KBM-7 (cell line): Measurements from ENCODE around the gene LAMB4.
A peak's percentile ranks its signal among the peaks of the same experiment; 100 is the strongest.

Experiments used
- DNase-seq: peaks from one replicate; pipeline ENCODE4 v3.0.0-alpha.2; 2015
- in situ Hi-C: fragments of 300-500 bp; cut with MboI; formaldehyde crosslinking; loops from 2 replicates; pipeline ENCODE4 v1.14.3; 2020; ENCODE audit warnings: low sequenced_read_pairs, low pct_unique_long_range_greater_than_20kb, mixed read lengths

Gene LAMB4

DNA sequence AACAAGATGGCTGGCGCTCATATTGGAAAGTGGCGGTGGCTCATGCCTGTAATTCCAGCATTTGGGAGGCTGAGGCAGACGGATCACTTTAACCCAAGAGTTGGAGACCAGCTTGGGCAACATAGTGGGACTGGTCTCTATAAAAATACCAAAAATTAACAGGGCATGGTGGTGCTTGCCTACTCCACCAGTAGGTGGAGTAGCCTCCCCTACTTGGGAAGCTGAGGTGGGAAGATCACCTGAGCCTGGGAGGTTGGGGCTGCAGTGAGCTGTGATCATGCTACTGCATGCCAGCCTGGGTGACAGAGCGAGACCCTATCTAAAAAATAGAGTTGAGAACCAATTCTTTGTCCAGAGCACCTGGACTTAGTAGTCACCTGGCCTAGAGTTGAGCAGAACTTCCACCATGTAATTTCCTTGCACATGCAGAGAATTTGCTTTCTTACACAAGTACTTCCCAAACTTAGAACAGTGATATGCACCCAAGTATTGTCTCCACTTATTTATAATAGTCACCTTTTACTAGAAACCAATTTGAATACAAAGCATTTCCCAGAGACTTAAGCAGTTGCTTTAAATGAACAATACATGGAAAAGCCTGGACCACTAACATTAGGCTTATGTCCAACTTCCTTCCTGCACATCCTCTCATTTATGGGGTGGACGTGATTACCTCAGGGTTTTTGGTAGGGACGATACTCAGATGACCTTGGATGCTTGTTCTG is 15.9 kb downstream of the LAMB4 start:
- in situ Hi-C loops: no loop called here

DNA sequence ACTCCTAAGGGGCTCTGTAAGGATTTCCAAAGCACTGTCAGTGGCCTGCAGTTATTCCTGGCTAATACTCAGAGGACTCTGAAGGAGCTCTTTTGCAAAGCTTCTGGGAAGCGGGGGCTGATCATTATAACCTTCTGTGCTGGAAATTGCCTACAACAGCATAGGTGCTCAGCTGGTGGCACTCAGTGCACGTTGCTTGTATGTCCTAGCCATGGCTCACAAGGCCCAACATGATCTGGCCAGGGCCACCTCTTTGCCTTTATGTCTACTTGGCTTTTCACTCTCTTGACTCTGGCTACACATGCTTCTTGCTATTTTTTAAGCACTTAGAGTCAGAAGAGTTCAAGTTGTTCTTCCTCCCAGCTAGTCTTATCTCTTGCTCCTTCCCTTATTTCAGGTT is 17.5 kb downstream of the LAMB4 start:
- DNase-seq: no peak
- in situ Hi-C loops: no loop called here

More for the DNA sequence above, 15.9 kb downstream of the LAMB4 start:
- DNase-seq: peak; percentile 65

DNA sequence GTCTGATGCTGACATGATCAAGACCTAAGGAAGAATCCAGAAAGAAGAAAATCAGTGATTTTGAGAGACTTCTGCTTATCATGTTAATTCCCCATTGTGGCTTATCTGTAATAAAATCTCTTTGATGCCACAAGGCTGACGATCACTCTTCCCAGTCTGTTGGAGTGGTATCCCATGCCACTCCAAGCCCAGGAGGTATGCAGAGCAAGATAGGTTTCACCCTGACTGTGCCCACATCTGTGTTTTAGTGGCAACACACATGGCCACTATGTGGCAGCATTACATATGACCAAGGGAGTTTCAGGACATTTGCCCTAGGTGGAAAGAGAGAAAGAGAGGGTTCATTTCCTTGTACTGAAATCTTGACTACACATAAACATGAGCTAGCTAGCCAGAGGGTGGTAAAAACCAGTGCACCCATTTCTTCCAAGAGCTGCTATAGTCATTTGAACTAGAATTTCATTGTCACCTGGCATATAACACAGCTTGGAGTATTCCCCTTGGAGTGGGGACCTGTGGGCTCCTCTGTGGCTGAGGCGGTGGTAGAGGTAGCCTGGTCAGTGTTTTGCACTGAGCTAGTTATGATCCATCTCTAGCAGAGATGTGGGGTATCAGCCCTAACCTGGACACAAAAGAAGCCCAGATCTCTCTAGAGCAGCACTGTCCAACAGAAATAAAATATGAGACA is 20.8 kb downstream of the LAMB4 start:
- in situ Hi-C loops: no loop called here

DNA sequence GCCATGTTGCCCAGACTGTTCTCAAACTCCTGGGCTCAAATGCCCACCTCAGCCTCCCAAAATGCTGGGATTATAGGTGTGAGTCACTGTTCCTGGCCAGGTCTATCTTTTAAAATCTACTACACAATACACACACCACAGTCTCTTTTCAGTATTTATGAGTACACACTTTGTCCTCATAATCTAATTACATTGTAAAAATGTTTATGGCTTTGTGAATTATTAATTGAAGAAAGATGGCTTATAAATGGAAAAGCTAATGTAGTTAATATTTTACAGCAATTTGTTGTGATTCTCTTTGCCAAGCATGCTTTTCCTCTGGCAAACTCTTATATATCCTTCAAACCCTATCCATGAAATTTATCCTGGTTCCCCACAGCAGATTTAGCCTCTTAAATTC is 22.0 kb downstream of the LAMB4 start:
- in situ Hi-C loops: no loop called here

More for the DNA sequence above, 20.8 kb downstream of the LAMB4 start:
- peak; percentile 49 for DNase-seq

DNA sequence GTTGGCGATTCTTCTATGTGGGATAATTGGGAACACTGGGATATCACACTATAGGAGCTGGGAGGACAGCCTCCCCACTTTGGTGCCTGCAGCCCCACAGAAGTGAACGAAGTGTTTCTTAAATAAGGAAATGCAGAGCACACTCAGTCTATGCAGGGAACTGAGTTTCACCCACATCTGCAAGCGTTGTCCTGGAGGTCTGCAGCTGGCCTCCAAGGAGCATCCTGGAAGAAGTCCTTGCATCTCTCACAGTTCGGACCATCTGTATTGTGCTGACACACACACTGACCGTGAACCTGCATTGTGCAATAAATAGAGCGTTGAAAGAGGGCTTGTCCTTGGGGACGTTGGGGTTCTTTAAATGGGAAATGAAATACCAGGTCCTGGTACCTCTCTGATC is 25.8 kb downstream of the LAMB4 start:
- in situ Hi-C loops: no loop called here
- DNase-seq: no peak

More for the DNA sequence above, 22.0 kb downstream of the LAMB4 start:
- no peak for DNase-seq

DNA sequence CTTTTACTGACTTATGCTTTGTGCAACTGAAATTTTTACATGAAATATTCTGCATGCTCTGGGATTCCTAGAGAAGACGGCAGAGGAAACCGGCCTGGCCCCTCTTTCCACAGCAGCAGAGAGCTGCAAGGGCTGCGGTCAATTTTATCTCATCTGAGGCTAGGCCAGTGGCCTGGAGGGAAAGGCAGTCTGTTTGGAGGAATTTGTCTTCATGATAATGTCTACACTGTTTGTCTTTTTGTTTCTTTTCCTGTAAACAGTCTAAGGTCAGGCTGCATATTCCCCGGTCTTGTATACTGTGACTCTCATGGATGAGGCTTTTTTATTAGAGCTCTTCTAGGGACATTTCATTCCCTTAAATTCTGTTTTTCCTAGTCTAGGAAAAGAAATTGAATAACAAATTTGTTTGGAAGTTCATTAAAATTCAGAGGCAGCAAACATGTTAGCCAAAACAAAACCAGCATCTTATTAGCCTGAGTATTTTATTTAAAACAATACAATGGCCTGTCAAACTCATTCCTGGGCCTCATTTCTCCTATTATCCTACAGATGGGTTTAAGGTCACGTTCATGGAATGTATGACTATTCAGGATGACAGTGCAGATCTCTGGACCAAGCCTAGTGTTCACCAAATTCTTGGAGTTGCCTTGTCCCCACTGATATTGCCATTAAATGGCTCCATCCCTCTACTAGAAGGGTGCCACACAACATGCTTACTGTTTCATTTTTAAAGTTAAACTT is 26.4 kb downstream of the LAMB4 start:
- in situ Hi-C loops: no loop called here
- DNase-seq: no peak

DNA sequence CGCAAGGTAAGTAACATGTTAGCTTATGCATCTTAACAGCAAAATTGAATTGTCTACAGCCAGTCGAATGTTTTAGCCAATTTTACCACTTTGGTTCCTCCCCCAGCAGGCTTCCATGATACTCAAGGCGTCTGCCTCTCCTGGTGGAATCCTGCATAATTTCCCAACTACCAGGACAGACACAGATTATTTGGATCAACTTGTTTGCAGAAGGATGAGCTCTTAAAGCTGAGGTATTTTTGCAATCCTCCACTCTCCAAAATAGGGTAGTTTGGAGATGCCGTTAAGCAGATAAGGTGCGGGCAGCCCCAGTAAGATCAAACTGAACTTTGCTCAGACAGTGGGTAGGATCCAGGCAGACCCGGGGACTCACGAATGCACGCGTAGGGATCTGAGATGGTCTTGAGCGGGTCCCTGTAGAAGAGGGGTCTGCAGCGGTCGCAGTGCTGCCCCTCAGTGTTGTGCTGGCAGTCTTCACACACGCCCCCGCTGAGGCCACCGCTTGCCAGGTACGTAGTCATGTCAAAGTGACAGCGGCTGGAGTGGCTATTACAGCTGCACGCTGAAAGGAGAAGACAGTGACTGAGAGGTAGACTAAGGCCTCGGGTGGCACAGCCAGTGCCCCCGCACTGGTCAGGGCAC is 27.4 kb downstream of the LAMB4 start:
- in situ Hi-C loops: no loop called here
- DNase-seq: no peak

DNA sequence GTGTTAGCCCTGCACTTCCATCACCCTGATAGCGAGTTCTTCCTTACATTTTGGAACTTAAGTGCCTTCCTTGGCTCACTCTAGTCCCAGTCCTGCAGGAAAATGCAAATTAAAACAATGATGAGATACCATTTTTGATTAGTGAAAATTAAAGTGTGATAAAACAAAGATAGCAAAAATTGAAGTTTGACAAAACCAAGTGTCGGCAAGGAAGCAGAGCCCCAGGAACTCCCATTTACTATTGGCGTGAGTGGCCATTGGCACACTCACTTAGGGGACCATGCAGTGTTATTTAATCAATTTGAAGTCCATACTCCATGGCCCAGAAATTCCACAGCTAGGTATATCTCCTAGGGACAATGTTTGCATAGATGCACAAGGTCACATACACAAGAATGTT is 28.4 kb downstream of the LAMB4 start:
- in situ Hi-C loops: no loop called here
- DNase-seq: no peak

DNA sequence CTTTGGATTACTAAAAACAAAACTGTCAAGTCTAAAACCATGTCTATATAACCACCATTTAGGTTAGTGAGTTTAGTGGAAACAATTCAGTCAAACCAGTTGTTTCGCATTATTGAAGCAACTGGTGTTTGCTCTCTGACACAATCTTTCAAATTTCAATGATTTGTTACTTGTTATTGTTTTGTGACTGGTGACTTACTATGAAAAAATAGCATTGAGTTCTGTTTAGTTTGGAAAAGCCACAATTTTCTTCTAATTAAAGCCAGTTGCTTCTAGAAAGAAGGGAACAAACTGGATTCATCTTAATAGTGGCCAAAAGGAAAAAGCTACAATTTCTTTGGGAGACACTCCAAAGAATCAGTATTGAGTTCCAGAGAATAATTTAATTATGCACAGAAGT is 30.4 kb downstream of the LAMB4 start:
- DNase-seq: no peak
- in situ Hi-C loops: no loop called here

DNA sequence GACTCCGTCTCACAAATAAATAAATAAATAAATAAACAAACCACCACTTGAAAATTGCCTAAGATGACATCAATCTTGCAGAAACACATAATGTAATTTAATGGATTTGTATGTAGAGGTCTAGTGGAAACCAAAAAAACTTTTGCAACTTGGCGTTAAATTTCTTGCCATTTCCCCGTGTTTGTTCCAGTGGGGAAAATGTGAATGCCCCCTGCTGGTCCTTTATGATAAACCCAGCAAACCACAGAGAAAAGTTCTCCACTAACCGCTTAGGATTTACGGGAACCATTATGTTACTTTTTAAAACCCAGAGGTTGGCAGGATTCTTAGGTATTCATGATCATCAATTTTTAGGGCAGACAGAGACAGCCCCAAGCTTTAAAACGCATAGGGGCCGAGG is 32.5 kb downstream of the LAMB4 start:
- in situ Hi-C loops: no loop called here
- peak; percentile 58 for DNase-seq

DNA sequence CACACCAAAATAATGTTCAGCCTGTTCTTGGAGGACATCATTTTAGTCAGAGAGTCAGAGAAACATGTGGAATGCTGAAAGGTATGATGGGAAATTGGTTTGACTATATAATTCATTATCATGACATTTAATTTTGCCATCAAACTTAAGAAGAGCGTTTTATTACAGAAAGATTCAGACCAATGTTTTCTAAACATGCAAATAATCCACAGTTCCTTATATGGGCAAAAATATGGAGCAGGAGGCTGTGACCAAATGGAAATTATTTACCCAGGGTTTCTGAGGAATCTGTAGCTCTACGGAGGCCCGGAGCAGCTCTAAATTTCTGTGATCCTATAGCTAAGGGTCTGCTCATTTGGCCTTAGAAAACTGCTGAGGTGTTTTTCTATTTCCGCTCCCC is 33.2 kb downstream of the LAMB4 start:
- in situ Hi-C loops: no loop called here
- DNase-seq: no peak

DNA sequence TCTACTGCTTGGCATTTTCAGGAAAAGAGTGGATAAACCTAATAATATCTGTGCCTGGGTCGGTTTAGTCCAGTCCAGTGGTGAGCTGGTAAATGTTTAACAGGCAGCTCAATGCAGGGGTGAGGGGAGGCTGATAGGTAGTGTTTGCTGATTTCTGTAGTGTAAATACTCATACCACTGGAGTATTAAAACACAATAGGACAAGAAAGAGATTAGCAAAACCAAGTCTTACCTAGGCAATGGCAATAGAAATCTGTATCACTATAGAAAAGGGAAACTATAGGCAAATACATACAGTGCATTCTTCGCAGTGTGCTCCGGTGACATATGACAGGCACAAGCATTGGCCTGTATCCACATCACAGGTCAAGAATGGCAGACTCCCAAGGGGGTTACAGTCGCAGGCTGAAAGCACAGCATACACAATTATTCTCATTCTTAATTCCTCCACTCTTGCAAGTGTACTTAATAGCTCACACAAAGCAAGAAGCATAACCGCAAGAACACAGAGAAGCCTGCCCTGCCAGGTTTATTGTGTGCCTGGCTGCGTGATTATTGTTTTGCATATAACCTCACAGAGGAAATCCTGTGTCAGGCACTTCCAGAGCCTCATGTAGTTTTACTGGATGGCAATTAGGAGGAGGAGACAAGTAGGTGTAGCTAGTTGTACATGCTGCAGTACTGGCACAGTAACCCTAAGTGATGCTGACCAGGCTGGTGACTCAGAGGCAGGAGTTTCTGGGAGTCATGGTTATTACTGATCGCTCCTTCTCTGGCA is 35.0 kb downstream of the LAMB4 start:
- no peak for DNase-seq
- in situ Hi-C loops: no loop called here

DNA sequence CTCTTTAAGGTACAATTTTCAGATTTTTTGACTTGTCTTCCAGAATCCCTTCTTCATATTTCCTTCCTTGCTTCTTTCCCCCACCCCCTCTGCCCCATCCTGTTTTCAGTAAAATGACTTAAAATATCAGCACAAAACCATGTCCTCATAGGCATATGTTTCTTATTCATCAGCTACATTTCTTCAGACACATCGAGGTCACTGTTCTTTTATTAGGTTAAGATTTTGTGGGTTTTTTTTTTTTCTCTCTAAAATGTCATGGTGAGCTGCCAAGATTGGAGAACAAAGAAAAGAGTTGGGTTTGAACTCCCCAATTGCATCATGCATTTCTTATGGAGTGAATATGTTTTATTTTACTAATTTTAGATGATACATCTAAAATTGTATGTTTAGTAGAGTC is 35.8 kb downstream of the LAMB4 start:
- DNase-seq: no peak
- in situ Hi-C loops: no loop called here

DNA sequence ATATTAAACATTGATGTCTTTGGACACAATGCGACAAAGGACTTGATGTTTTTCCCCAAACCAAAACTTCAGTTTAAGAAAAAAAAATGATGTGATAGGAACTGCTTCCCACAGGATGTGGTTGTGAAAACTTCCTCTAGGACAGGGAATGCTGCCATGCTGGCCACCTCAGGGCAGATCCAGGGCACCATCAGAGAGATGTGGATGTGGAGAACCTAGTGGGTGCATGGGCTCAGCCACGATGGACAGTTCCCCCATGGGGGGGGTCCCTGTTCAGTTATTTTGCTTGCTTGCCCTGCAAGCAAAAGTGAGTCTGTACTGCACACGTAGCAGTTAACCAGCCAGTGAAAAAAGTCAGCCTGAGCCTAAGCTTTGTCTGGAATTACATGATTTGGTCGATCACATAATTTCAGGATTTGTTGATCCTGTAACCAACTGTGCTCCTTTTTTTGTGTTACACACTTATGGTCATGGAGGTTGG is 36.3 kb downstream of the LAMB4 start:
- no peak for DNase-seq
- in situ Hi-C loops: no loop called here

DNA sequence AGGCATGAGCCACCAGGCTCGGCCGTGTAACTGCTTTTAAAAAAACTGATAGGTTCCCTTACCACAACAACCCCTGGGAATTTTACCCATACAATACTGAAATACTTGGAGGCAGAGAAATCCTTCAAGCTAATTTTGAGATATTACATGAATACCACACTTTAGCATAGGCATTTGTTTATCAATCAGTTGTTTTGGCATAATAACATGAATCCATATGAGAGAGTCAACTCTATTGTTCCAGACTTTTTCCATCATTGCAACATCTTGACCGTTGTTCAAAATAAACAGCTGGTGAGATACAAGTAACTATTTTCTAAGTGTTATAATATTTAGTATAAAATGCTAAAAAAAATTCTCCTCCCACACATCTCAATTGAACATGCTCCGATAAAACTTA is 36.8 kb downstream of the LAMB4 start:
- in situ Hi-C loops: no loop called here
- no peak for DNase-seq

DNA sequence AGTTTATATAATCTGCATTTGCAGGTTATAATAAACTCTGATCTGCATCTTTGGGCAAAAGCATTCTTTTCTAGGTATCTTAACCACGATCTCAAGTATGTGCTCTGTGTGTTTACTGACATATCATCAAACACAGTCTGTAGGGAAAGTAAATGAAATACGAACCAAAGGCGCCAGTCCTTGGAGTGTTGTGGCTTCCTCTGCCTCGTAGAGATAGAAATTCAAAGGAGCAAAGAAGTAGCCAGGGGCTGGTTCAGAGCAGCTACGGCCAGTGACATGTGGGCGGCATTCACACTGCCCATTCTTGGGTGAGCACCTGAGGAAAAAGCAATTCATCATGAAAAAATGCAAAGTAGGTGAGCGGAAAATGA is 38.7 kb downstream of the LAMB4 start:
- in situ Hi-C loops: no loop called here
- DNase-seq: no peak

DNA sequence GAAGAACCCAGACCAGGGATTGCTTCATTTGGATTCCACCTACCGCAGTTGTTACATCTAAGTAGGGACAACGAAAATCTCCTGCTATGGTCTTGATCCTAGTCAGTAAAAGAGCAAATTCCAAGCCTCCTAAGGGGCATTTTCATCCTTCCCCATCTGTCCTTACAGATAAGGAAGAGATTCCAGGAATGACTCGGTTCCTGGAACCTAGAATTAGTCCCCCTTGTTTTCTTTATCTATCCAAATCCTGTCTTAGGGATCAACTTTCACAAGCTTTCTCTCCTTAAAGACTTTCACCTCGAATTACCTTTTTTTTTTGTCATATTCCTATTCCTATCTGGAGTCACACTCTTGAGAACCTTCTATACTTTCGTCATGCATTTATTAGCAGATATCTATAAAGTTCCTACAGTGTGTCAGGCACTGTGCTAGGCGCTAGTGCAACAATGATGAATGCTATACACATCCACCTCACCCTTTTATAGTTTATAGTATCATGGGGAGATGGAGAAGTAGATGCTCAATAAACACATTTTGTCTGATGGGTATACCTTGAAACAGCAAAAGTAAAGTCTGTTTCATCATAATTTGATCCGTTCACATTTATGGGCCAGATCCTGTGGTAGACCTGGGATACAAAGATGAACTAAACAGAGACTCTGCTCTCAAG is 39.2 kb downstream of the LAMB4 start:
- in situ Hi-C loops: no loop called here
- DNase-seq: no peak

DNA sequence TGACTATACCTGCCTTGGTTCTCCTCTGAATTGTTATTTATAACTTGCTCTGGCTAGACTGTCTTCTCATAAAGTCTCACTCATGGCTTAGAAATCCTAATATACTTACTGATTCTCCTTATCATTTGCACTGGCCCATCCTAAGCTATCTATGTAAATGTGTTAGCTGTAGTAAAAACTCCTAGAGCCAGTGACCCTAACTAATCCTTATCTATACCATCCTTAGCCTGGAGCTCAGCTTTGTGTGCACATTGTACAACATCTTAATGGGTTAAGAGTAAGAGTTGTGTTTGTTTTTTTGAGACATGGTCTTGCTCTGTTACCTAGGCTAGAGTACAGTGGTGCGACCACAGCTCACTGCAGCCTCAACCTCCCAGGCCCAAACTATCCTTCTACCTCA is 40.8 kb downstream of the LAMB4 start:
- no peak for DNase-seq
- in situ Hi-C loops: no loop called here

DNA sequence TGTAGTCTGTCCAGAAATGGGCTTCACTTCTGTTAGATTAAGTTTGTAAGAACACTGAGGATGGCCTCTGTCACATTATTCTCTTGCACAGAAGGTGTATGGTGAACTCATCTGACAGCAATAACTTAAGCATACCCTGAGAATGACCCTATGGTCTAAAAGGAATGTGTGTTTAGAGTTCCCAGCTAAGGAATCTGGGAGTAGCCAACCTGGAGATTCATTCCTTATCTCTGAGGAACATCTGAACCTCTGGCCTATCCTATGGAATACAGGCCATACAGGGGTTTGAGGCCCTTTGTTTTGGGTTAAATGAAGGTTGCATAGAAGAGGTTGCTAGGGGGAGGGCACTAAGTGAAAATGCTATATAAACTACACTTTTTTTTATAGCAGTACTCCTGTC is 41.4 kb downstream of the LAMB4 start:
- in situ Hi-C loops: no loop called here
- DNase-seq: no peak
